GM21381 (cell line): ENCODE results near the gene SRM.
"Not testable (repeated sequence)": the region's sequence is repeated elsewhere in the genome, so short reads cannot be mapped to it uniquely, and the experiment has no call there.

Experiments
- ATAC-seq: cut with Tn5 transposase; IDR thresholded peaks from one replicate; pipeline ENCODE4 v1.9.1; 2021; ENCODE audit warnings: mild to moderate bottlenecking, moderate library complexity; ENCODE audit not compliant: unreplicated experiment

SRM gene

DNA sequence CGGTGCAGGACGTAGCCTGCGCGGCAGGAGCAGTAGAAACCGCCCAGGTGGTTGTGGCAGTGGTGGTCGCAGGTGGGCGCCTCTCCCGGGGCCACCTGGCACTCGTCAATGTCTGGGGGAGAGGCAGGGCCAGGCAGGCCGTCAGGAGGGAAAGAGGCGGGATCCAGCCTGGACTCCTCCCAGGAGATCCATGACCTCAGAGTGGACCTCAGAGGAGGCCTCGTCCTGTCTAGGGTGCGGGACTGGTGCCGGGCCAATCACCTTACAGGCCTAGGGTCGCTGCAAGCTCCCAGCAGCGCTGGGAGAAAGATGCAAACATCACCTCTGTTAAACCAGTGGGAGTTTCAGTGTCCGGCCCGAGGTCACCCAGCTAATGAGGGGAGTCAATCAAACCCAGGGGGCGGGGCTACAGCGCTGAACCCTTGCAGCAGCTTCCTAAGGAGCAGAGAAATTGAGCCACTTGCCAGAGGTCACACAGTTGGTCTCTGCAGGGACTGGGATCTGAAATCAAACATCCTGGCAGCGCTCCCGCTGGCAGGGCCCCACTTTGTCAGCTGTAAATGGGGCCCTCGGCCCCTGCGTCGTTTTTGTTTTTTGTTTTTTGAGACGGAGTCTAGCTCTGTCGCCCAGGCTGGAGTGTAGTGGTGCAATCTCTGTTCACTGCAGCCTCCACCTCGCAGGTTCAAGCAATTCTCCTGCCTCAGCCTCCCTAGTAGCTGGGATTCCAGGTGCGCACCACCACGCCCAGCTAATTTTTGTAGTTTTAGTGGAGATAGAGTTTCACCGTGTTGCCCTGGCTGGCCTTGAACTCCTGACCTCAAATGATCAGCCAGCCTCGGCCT, 14.2 kb downstream of the SRM start:
- no peak for ATAC-seq

GRCh38 chr1:11044849-11045427, 14.9 kb downstream of the SRM start:
- ATAC-seq = no peak

- no peak for ATAC-seq
Observed at GRCh38 chr1:11044086-11044848, 15.6 kb downstream of the SRM start.

- ATAC-seq = no peak
Observed at GRCh38 chr1:11042995-11043874, 16.6 kb downstream of the SRM start.

GRCh38 chr1:11042065-11042464, 17.8 kb downstream of the SRM start:
- no peak for ATAC-seq

GRCh38 chr1:11041048-11041447, 18.8 kb downstream of the SRM start:
- no peak for ATAC-seq

DNA sequence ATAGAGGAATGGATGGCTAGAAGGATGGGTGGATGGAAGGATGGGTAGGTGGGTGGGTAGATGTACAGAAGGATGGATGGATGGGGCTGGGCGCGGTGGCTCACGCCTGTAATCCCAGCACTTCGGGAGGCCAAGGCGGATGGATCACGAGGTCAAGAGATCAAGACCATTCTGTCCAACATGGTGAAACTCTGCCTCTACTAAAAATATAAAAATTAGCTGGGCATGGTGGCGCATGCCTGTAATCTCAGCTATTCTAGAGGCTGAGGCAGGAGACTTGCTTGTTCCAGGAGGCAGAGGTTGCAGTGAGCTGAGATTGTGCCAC, 19.8 kb downstream of the SRM start:
- not testable (repeated sequence) for ATAC-seq

DNA sequence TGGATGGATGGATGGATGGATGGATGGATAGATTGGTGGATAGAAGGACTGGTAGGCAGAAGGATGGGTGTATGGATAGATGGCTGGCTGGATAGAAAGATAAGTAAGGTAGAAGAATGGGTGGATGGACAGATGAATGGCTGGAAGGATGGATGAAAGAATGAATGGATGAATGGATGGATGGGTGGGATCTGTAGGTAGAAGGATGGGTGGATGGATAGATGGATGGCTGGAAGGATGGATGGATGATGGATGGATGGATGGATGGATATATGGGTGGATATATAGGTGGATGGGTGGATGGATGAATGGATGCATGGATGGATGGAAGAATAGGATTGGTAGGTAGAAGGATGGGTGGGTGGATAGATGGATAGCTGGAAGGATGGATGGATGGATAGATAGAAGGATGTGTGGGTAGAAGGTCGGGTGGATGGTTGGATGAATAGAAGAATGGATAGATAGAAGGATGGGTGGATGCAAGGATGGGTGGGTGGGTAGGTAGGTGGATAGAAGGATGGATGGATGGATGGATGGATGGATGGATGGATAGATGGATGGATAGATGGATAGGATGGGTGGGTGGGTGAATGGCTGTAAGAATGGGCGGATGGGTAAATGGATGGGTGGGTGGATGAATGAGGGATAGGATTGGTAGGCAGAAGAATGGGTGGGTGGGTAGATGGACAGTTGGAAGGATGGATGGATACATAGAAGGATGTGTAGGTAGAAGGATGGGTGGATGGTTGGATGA, 20.3 kb downstream of the SRM start:
- ATAC-seq = no peak

- peak; percentile 49 for ATAC-seq
Observed at GRCh38 chr1:11037740-11038182, 22.1 kb downstream of the SRM start.

DNA sequence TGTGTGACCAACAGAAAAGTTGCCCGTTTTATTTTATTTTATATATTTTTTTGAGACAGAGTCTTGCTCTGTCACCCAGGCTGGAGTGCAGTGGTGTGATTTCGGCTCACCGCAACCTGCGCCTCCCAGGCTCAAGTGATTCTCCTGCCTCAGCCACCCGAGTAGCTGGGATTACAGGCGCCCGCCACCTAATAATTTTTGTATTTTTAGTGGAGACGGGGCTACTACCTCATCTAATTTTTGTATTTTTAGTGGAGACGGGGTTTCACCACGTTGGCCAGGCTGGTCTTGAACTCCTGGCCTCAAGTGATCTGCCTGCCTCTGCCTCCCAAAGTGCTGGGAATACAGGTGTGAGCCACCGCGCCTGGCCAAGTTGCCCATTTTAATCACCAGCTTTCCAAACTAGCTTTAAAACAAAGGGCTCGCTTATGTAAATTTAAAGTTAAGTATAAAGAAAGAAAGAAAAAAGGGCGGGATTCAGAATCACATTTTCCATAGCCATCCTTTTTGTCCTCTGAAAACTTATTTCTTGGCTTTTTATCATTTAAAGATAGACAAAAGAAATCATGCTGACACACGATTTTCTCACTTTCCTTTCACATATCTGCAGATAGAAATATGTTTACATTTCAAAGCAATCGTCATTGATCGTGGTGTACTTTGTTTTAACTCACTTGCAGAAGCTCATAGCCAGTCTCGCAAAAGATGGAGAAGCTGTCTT, 22.6 kb downstream of the SRM start:
- not testable (repeated sequence) for ATAC-seq

DNA sequence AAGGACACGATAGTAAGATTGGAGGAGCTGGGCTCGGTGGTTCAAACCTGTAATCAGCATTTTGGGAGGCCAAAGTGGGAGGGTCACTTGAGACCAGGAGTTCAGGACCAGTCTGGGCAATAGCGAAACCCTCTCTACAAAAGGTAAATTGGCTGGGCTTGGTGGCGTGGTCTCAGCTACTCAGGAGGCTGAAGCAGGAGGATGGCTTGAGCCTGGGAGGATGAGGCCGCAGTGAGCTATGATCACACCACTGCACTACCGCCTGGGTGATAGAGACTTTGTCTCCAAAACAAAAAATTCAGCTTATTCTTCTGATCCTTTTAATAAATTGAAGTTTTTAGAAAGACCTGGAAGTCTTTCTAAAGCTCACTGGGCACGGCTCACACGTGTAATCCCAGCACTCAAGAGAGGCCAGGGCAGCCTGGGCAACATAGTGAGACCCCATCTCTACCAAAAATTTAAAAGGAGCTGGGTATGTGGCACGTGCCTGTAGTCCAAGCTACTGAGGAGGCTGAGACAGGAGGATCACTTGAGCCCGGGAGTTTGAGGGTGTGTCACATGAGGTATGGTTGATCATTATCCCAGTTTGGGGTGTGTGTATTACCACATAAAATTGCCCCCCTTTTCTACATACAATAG, 28.1 kb downstream of the SRM start:
- ATAC-seq = no peak

- no peak for ATAC-seq
Observed at GRCh38 chr1:11030865-11031264, 29.0 kb downstream of the SRM start.

DNA sequence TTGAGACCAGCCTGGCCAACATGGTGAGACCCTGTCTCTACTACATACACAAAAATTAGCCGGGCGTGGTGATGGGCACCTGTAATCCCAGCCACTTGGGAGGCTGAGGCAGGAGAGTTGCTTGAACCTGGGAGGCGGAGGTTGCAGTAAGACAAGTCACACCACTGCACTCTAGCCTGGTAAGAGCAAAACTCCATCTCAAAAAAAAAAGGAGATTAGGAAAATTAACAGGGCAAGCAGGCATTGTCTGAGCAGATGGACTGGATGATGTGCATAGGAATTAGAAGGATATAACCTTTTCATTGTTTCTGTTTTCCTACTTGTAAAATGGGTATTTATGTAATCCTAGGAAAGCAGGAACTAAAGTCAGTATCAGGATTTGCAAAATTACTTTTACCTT, 31.8 kb downstream of the SRM start:
- ATAC-seq = no peak

DNA sequence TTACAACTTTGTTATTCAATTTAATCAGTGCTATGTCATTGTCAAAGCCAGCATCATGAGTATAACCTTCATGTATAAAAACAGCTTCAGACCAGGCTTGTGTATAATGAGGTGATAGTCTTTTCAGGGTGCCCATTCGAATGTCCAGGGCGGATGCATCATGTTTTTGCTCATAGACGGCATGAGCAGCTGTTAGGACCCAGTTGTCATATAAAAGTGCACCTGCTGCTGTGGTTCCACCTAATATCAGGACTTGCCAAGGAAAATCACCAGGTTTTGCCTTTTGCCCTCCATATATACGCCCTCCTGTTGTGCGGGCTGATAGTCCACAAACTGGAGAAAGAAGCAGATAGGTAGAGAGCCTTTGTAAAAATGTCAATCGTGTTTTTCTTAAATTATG, 32.5 kb downstream of the SRM start:
- no peak for ATAC-seq

GRCh38 chr1:11026903-11027302, 32.9 kb downstream of the SRM start:
- no peak for ATAC-seq

DNA sequence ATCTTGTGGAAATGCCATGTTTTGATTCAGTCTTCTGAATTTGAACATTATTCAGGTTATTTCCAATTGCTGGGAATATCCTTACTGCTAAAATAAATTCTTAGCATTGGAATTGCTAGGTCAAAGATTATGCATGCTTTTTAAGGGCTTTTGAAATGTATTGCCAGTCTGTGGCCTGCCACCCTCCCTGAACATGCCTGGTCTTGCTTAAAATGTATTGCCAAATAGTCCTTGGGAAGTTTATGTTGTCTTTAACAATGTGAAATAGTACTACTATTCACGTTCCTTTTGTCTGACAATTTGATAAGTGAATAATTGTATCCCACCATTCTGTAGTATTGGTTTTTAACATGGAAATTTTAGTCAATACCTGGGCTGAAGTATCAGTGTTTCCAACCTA, 33.8 kb downstream of the SRM start:
- no peak for ATAC-seq

- ATAC-seq = no peak
Observed at GRCh38 chr1:11025618-11026017, 34.2 kb downstream of the SRM start.

- ATAC-seq = no peak
Observed at GRCh38 chr1:11024874-11025203, 35.0 kb downstream of the SRM start.

- ATAC-seq = no peak
Observed at GRCh38 chr1:11024154-11024873, 35.5 kb downstream of the SRM start.
